NCI-H146 (cell line): ENCODE data around the gene WFDC6.

Experiments
- DNase-seq: peaks from one replicate; lab custom pipeline; 2025; lab: John Stamatoyannopoulos, UW

WFDC6 gene

GRCh38 chr20:45515147-45515913 is 24.0 kb downstream of the WFDC6 start, which contains the start of gene SPINT3:
Gene SPINT3 (minus strand): TSS chr20:45515622. CDS start chr20:45515608, 14 bp downstream.
- no peak for DNase-seq

- no peak for DNase-seq
Observed at GRCh38 chr20:45510242-45510862, 28.9 kb downstream of the WFDC6 start.

DNA sequence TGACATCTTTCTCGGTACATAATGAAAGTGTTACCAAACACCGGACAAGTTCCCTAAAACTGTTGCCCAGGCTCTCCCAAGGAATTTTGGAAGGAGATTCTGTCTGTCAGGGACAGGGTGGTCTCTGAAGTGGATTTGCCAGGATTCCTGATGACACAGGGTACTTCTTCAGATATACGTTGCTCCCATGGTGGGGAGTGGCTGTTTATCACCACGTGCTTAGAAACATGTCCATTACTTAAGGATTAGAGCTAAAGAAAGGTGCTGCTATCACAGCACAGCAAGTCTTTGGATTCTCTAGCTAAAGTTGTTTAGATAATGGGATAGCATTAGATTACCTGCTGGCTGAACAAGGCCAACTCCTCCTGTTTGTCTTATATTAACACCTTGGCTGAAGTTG is 30.2 kb downstream of the WFDC6 start:
- DNase-seq = no peak

DNA sequence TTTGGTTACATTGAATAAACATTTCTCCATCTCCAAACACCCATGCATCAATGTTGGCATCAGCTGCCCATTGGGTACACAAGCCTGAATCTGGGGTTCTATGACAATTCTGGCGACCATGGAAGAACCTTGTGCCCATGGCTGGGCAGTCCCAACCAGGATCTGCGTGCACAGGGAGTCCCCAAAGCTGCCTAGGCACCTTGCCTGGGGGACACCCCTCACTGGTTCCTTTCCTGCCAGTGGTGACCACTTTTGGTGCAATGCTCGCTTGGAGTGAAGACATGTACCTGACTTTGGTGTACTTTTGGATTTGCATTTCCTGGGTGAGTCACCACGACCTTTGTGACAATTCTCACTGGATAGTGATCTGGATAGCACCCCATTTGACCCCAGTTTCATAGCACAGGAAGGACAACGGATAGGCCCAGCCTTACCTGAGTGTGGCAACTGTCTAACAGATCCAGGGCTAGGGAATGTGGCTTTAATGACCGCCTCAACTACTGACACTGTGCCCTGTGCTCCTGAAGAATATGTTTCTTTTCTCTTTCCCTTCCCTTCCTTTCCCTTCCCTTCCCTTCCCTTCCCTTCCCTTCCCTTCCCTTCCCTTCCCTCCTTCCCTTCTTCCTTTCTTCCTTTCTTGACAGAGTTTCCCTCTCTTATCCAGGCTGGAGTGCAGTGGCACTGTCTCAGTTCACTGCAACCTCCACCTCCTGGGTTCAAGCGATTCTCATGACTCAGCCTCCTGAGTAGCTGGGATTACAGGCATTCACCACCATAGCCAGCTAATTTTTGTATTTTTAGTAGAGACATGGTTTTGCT is 31.0 kb downstream of the WFDC6 start:
- no peak for DNase-seq

DNA sequence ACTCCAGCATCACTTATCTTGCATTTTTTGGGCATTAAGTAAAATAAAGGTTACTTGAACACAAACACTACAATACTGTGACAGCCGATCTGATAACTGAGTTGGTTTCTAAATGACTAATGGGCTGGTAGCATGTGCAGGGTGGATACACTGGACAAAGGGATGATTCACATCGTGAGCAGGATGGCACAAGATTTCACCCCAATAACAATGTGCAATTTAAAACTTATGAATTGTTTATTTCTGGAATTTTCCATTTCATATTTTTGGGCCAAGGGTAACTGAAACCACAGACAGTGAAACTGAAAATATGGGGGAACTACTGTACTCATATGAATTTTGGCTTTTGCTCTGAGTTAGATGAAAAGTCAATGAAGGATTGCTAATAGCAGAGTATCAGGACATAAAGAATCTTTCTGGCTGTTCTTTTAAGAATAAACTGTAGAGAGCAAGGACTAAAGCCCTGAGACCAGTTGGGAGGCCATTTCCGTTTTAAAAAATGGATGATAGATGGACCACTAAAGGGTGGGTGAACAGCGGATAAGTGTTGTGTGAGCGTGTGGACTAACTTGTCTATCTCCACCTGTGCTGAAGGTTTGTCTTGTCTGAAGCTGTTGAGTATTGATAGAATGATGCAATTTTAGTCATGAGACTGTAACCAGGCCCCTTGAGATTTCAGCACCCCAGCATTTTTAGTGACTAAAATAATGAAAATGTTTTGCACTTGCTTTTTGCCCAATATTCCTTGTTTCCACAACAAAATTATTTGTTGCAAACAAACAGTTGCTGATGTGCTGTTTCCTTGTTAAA is 32.1 kb downstream of the WFDC6 start:
- DNase-seq = no peak

GRCh38 chr20:45506398-45506797 is 32.9 kb downstream of the WFDC6 start:
- DNase-seq = no peak

DNA sequence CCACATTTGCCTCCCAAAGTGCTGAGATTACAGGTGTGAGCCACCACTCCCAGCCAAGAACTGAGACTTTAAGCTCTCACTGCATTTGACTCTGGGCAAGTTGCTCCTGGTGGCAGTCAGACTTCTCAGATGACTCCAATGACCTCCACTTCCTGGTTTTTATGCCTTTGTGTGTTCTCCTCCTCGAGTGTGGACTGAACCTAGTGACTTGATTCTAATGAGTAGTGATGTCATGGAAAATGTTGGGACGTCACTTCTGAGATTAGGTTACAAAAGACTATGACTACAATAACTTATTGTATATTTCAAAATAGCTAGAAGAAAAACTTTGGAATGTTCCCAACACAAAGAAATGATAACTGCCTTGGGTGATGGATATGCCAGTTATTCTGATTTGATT is 35.9 kb downstream of the WFDC6 start:
- DNase-seq = no peak

- no peak for DNase-seq
Observed at GRCh38 chr20:45502561-45502960, 36.7 kb downstream of the WFDC6 start.

GRCh38 chr20:45501600-45501999 is 37.7 kb downstream of the WFDC6 start:
- no peak for DNase-seq

GRCh38 chr20:45500022-45500421 is 39.3 kb downstream of the WFDC6 start:
- DNase-seq = no peak

GRCh38 chr20:45497971-45498494 is 41.2 kb downstream of the WFDC6 start:
- DNase-seq = no peak

- no peak for DNase-seq
Observed at GRCh38 chr20:45496166-45496565, 43.1 kb downstream of the WFDC6 start.

GRCh38 chr20:45495501-45495941 is 43.8 kb downstream of the WFDC6 start:
- no peak for DNase-seq

- no peak for DNase-seq
Observed at GRCh38 chr20:45489083-45489531, 50.2 kb downstream of the WFDC6 start.

DNA sequence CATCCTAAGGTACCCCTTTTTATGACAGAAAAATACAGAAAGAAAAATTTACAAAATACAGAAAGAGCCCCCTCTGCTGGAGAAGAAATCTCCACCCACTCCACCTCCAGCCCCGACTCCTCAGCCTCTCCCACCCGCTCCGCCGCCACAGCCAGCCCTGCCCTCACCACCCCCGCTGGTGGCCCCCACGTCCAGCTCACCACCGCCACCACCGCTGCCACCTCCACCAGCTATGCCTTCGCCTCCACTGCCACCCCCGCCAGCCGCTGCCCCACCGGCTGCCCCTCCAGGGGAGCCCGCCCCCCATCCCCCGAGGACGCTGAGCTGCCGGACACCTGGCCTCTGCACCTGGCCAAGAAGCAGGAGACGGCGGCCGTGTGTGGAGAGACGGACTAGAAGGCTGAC is 52.0 kb downstream of the WFDC6 start:
- DNase-seq = peak; percentile 64

DNA sequence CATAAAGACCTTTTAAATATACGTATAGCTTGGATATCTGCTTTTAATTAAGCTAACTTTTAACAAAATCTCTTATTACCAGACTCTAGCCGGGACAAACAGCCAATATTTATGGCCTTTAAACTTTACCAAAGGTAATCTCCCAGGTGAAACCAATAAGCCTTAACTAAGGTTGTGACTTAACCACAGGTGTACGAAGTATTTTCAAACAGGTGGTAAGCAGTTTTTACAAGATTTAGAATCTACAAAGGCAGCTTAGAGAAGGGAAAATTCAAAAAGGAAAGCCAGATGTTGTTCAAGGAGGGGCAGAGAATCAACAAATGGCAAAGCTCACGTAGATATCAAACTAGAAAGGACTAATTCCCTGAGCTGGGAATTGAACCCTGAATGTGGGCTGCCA is 53.9 kb downstream of the WFDC6 start:
- no peak for DNase-seq

DNA sequence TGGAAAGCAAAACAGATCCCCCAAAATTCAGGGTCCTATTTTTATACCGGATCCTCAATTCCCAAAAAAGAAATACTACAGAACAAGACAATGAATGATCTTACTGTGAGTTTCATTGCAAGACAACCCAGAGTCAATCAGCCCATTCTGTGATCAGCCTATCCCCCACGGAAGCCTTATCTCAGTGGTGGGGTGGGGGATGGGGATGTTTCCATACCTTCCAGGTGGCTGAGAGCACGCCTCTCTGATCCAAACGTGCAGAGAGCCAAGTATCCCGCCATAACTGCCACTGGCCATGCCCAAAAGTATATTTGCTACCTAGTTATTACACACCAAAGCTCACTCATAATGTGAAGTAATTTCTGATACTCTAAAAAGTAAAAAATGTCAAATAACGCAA is 54.6 kb downstream of the WFDC6 start:
- no peak for DNase-seq
